Activated naive CD8-positive, alpha-beta T cell treated with anti-CD3 and anti-CD28 coated beads, Interleukin-2, amount 10 ng/mL, durations not matched to agents 7 days and 5 days (primary cell): Measurements from ENCODE around the gene ATAD1. TPM values are rescaled to one million over a fixed set of nuclear protein-coding genes. Genes with fewer than 3 reads are reported as not detected.
"Not testable (repeated sequence)": the region's sequence is repeated elsewhere in the genome, so short reads cannot be mapped to it uniquely, and the experiment has no call there.

ENCODE experiments used
- ATAC-seq: fragments of 150-1000 bp; cut with Tn5 transposase; one replicate; pipeline ENCODE4 v1.10.0; 2021; ENCODE audit warnings: low read depth, moderate library complexity
- POLR2A ChIA-PET: fragments of 350-600 bp; sonication (Branson Sonifier 250); formaldehyde crosslinking; loops from one replicate; lab custom pipeline; 2021; ENCODE audit warnings: antibody characterized with exemption; lab: Charles Lee
- DNase-seq: peaks from one replicate; pipeline ENCODE4 v3.0.0; 2021
- H3K27ac Mint-ChIP-seq: one replicate; pipeline ENCODE4 v1.8.0; 2022; ENCODE audit warnings: mild to moderate bottlenecking, mixed read lengths
- H3K27me3 Mint-ChIP-seq: one replicate; pipeline ENCODE4 v1.8.0; 2022; ENCODE audit warnings: mild to moderate bottlenecking, moderate library complexity, mixed read lengths
- H3K36me3 Mint-ChIP-seq: one replicate; pipeline ENCODE4 v1.8.0; 2021; ENCODE audit warnings: mild to moderate bottlenecking, mixed read lengths
- H3K4me1 Mint-ChIP-seq: one replicate; pipeline ENCODE4 v1.8.0; 2021; ENCODE audit warnings: mixed read lengths
- H3K4me3 Mint-ChIP-seq: one replicate; pipeline ENCODE4 v1.8.0; 2022; ENCODE audit warnings: mild to moderate bottlenecking, moderate library complexity, mixed read lengths
- H3K9me3 Mint-ChIP-seq: one replicate; pipeline ENCODE4 v1.8.0; 2021; ENCODE audit warnings: mixed read lengths
- total RNA-seq, 2 experiments: library from RNA; stranded (reverse); gene quantifications; one replicate each; pipeline ENCODE4 v1.2.3, GENCODE V29; 2021

ATAD1 gene
- total RNA-seq, 2 experiments from 2014 or later: 45.7 to 45.9 TPM

- peak overlapping the region; percentile 95 for H3K27ac Mint-ChIP-seq
- peaks cover 15% of the 10 kb centered on the region for H3K36me3 Mint-ChIP-seq
- ATAC-seq (no peak), DNase-seq (no peak)
- peaks cover 30% of the 10 kb centered on the region for H3K4me1 Mint-ChIP-seq
- no peaks in the 10 kb centered on the region for H3K27me3 Mint-ChIP-seq
- no peaks in the 10 kb centered on the region for H3K9me3 Mint-ChIP-seq
- POLR2A ChIA-PET: interaction anchor here (1.0 to 3.4 kb wide), 3 partner anchors 19 to 45 kb away, joined by 3 to 40 read pairs (median 11); partner anchors contain the start of genes KLLN and PTEN
- peak overlapping the region; percentile 89 for H3K4me3 Mint-ChIP-seq
These were observed 973 bp downstream of the ATAD1 start for GRCh38 chr10:87816898-87817608.

DNA sequence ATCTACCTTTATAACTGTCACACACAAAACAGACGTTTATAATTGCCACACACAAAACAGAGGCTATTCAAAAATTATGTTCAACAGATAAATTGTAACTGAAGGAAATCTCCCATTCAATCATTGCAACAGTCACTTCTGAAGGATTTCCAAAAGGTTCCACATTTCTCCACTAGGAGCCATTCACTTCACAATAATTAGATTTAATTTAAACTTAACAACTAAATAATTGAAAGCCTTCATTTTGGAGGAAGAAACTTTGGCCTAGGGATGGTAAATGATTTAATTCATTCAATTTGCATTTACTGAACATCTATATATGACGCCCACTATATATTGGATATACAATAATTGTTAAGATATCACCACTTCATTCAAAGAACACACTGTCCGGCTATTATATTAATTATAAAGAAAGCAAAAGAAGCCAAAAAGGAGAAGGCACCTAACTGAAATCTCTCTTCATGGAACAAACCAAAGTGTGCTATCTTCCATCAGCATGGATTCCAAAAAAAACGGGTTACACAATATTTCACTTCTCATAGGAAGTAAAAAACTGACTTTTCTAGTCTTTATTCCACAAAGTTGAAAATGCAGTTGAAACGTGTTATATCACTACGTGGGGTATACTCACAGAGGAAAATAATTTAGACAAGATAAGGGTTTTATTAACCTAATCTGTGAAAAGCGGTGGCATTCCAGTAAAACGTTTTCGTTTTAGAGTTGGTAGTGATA is 1.7 kb downstream of the ATAD1 start:
- POLR2A ChIA-PET: no interaction called here

DNA sequence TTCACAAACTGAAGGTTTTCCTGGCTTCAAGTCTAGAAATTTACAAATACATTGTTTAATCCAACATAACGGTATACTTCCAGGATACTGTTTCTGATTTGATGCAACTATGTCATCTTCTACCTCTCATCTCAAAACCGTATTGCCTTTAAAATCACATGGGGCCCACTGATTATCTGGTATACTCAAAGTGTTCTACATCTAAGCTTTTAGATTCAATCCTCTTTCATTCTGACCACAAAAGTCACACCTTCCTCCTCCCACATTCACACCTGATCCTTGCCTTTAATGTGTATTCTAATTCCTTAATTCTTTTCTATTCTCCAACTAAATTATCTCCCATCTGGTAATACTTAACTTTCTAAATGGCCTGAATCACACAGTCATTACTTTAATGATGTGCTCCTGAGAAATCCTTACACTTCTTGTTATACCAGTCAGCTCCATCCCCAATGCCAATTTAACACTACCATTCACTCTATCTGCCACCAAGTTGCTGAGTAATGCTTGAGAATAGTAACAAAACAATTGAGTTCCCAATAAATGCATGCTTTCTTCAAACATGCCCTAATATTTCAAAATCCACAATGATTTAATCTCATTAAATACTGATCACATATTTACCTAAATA is 13.0 kb downstream of the ATAD1 start:
- no peak for DNase-seq
- H3K27me3 Mint-ChIP-seq: no peaks in the 10 kb centered on the region
- peaks cover 11% of the 10 kb centered on the region for H3K4me1 Mint-ChIP-seq
- peaks cover 80% of the 10 kb centered on the region for H3K36me3 Mint-ChIP-seq
- no peak overlapping the region for H3K4me3 Mint-ChIP-seq
- H3K9me3 Mint-ChIP-seq: peaks cover 28% of the 10 kb centered on the region
- no peak for ATAC-seq
- POLR2A ChIA-PET: no interaction called here
- no peak overlapping the region for H3K27ac Mint-ChIP-seq

More for the DNA sequence above, 1.7 kb downstream of the ATAD1 start:
- no peaks in the 10 kb centered on the region for H3K9me3 Mint-ChIP-seq
- ATAC-seq (no peak), DNase-seq (no peak)
- peaks cover 22% of the 10 kb centered on the region for H3K36me3 Mint-ChIP-seq
- H3K27ac Mint-ChIP-seq: peak overlapping the region; percentile 95
- H3K4me1 Mint-ChIP-seq: peaks cover 30% of the 10 kb centered on the region
- H3K27me3 Mint-ChIP-seq: no peaks in the 10 kb centered on the region
- peak overlapping the region; percentile 89 for H3K4me3 Mint-ChIP-seq

- ATAC-seq: no peak
- POLR2A ChIA-PET: no interaction called here
- Mint-ChIP-seq H3K27me3 (no peaks in the 10 kb centered on the region), H3K9me3 (peaks cover 30% of the 10 kb centered on the region), H3K27ac (no peak overlapping the region), H3K36me3 (peaks cover 79% of the 10 kb centered on the region), H3K4me3 (no peak overlapping the region), H3K4me1 (peaks cover 13% of the 10 kb centered on the region)
- DNase-seq: no peak
These were observed 14.2 kb downstream of the ATAD1 start for GRCh38 chr10:87803831-87804230.

- peaks cover 81% of the 10 kb centered on the region for H3K36me3 Mint-ChIP-seq
- H3K9me3 Mint-ChIP-seq: peaks cover 30% of the 10 kb centered on the region
- POLR2A ChIA-PET: no interaction called here
- ATAC-seq: no peak
- H3K4me3 Mint-ChIP-seq: no peak overlapping the region
- H3K4me1 Mint-ChIP-seq: peaks cover 15% of the 10 kb centered on the region
- no peak overlapping the region for H3K27ac Mint-ChIP-seq
- no peak for DNase-seq
- no peaks in the 10 kb centered on the region for H3K27me3 Mint-ChIP-seq
These were observed 14.7 kb downstream of the ATAD1 start for GRCh38 chr10:87803328-87803727.

GRCh38 chr10:87801813-87802435 is 16.1 kb downstream of the ATAD1 start:
- H3K27ac Mint-ChIP-seq, H3K27me3 Mint-ChIP-seq, ATAC-seq, DNase-seq, H3K4me3 Mint-ChIP-seq, POLR2A ChIA-PET: not testable (repeated sequence)
- Mint-ChIP-seq H3K36me3 (peaks cover 79% of the 10 kb centered on the region), H3K9me3 (peaks cover 31% of the 10 kb centered on the region), H3K4me1 (peaks cover 24% of the 10 kb centered on the region)

GRCh38 chr10:87799860-87800259 is 18.2 kb downstream of the ATAD1 start:
- Mint-ChIP-seq H3K27ac (no peak overlapping the region), H3K9me3 (peaks cover 24% of the 10 kb centered on the region), H3K4me1 (peaks cover 18% of the 10 kb centered on the region)

DNA sequence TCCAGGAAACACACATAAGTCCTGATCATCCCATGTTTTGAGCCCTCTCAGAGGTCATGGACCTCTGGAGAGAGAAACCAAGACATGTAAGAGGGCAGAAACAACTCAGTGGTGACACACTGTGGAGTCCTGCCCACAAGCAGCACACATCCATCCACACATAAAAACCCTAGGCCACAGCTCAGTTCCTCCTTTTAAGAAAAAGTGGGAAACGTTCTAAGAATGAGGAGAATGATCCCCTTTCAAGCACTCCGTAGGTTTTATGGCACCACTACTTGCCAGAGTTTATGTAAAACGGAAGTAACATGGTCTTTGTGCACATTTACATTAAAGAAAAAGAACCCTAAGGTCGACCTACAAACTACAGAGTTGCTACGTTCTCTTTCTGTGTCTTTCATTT is 19.9 kb downstream of the ATAD1 start:
- Mint-ChIP-seq H3K27ac (peak overlapping the region; percentile 11), H3K27me3 (no peaks in the 10 kb centered on the region), H3K36me3 (peaks cover 46% of the 10 kb centered on the region)

More at GRCh38 chr10:87799860-87800259, 18.2 kb downstream of the ATAD1 start:
- DNase-seq (no peak), ATAC-seq (no peak)
- Mint-ChIP-seq H3K27me3 (no peaks in the 10 kb centered on the region), H3K4me3 (no peak overlapping the region), H3K36me3 (peaks cover 62% of the 10 kb centered on the region)
- POLR2A ChIA-PET: interaction anchor here (3.8 kb wide), 1 partner anchor 19 kb away, joined by 11 read pairs; the partner anchor contains the start of gene ATAD1

DNA sequence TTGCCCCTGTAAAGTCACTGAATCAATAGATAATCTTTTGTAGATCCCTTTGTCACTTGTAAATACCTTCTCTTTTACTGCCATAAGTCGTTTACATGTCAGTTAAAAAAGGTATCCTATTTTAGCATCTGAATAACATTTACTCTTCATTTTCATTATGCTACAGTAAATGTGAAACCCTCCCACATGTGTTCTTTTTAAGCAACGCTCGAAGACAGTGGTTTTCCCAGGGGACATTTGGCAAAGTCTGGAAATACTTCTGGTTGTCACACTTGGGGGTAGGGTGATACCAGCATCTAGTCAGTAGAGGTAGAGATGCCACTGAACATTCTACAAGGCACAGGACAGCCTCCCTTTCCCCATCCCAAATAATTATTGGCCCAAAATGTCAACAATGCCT is 23.7 kb downstream of the ATAD1 start:
- H3K36me3 Mint-ChIP-seq: peaks cover 22% of the 10 kb centered on the region

More for the DNA sequence above, 19.9 kb downstream of the ATAD1 start:
- H3K4me3 Mint-ChIP-seq: no peak overlapping the region
- peaks cover 18% of the 10 kb centered on the region for H3K4me1 Mint-ChIP-seq
- DNase-seq (no peak), ATAC-seq (no peak)
- H3K9me3 Mint-ChIP-seq: peaks cover 12% of the 10 kb centered on the region
- POLR2A ChIA-PET: interaction anchor here (3.8 kb wide), 1 partner anchor 20 kb away, joined by 11 read pairs; the partner anchor contains the start of gene ATAD1

DNA sequence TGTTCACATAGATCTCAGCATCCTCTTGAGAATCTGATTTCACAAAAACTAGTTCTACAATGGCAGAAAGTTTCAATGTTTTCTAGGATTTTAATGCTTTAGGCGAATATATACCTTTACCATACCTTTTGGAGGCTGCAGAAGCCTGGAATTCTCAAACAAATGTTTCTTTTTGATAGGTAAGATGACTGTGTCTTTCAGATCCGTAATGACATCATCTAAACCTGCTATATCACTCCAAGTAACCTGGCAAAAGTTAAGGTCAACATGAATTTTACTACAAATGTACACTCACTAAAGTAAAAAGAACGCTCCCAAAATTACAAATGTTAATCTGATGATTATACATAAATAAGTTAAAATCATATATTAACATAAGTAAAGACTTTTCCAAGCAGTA is 27.8 kb downstream of the ATAD1 start:
- Mint-ChIP-seq H3K4me3 (no peak overlapping the region), H3K9me3 (no peaks in the 10 kb centered on the region), H3K27me3 (no peaks in the 10 kb centered on the region), H3K36me3 (peaks cover 20% of the 10 kb centered on the region), H3K27ac (no peak overlapping the region), H3K4me1 (peaks cover 1% of the 10 kb centered on the region)
- DNase-seq (no peak), ATAC-seq (no peak)
- POLR2A ChIA-PET: no interaction called here

More for the DNA sequence above, 23.7 kb downstream of the ATAD1 start:
- H3K9me3 Mint-ChIP-seq: peaks cover 5% of the 10 kb centered on the region
- H3K27ac Mint-ChIP-seq: no peak overlapping the region
- POLR2A ChIA-PET: no interaction called here
- H3K4me3 Mint-ChIP-seq: no peak overlapping the region
- H3K27me3 Mint-ChIP-seq: no peaks in the 10 kb centered on the region
- DNase-seq: no peak
- no peak for ATAC-seq
- H3K4me1 Mint-ChIP-seq: peaks cover 18% of the 10 kb centered on the region

DNA sequence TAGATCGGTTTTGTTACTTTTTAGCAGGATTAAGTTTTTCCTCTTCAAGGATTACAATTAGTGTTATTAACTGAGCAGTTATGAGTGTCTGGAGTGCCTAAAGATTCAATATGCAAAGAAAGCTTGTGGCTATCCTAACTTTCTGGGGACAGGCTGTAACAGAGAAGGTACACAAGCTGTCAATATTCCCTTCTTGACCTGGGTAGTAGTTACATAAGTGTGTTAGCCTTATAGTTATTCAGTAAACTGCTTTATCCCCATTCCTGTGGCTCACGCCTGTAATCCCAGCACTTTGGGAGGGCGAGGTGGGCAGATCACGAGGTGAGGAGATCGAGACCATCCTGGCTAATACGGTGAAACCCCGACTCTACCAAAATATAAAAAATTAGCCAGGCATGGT is 31.6 kb downstream of the ATAD1 start:
- H3K4me3 Mint-ChIP-seq: no peak overlapping the region
- no peak overlapping the region for H3K27ac Mint-ChIP-seq
- POLR2A ChIA-PET: no interaction called here
- ATAC-seq (no peak), DNase-seq (no peak)
- no peaks in the 10 kb centered on the region for H3K27me3 Mint-ChIP-seq
- no peaks in the 10 kb centered on the region for H3K4me1 Mint-ChIP-seq
- no peaks in the 10 kb centered on the region for H3K9me3 Mint-ChIP-seq
- H3K36me3 Mint-ChIP-seq: peaks cover 35% of the 10 kb centered on the region

- Mint-ChIP-seq H3K27ac (no peak overlapping the region), H3K9me3 (no peaks in the 10 kb centered on the region), H3K4me3 (no peak overlapping the region), H3K27me3 (no peaks in the 10 kb centered on the region), H3K4me1 (peaks cover 2% of the 10 kb centered on the region), H3K36me3 (peaks cover 33% of the 10 kb centered on the region)
- no peak for ATAC-seq
- no peak for DNase-seq
- POLR2A ChIA-PET: no interaction called here
These were observed 35.3 kb downstream of the ATAD1 start for GRCh38 chr10:87782721-87783120.

DNA sequence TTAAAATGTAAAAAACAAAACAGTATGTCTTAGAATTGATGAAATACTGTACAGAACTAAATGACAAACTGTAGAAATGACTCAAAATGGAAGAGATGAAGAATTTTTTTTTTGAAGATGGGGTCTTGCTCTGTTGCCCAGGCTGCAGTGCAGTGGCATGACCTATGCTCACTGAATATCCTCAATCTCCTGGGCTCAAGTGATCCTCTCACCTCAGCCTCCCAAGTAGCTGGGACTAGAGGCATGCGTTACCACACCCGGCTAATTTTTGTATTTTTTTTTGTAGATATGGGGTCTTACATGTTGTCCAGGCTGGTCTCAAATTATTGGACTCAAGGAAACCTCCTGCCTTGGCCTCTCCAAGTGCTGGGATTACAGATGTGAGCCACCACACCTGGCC is 36.5 kb downstream of the ATAD1 start:
- Mint-ChIP-seq H3K27ac (no peak overlapping the region), H3K9me3 (no peaks in the 10 kb centered on the region), H3K4me1 (peaks cover 2% of the 10 kb centered on the region), H3K4me3 (no peak overlapping the region), H3K36me3 (peaks cover 31% of the 10 kb centered on the region), H3K27me3 (no peaks in the 10 kb centered on the region)
- no peak for ATAC-seq
- POLR2A ChIA-PET: no interaction called here
- no peak for DNase-seq
